ENCODE results near the gene PLD5.

- TF ChIP-seq POU2F2 (IDR thresholded peaks at IDR 0.05; ENCODE audit: low read depth, low read length) (no peak), POLR2A (IDR thresholded peaks at IDR 0.05; ENCODE audit: low read depth, low read length) (no peak), PAX5 (IDR thresholded peaks at IDR 0.05; ENCODE audit: insufficient read depth, low read length, severe bottlenecking) (no peak), POLR2AphosphoS5 (IDR thresholded peaks at IDR 0.05; ENCODE audit: low read depth, low read length) (no peak)
Measured at GRCh38 chr1:242522996-242523718, 1.3 kb downstream of the PLD5 start.

Measured in GM12891 (cell line).